AG04449 (cell line): ENCODE results near the gene SLC12A3.
"Not testable (repeated sequence)": the region's sequence is repeated elsewhere in the genome, so short reads cannot be mapped to it uniquely, and the experiment has no call there.

Experiments used
- CTCF ChIA-PET: fragments of 350-600 bp; formaldehyde crosslinking; extraction: SDS; loops from one replicate; lab custom pipeline; 2021; ENCODE audit warnings: antibody characterized with exemption; lab: Yijun Ruan, JAX
- POLR2A ChIA-PET: fragments of 400-600, 350-600 bp; formaldehyde crosslinking; extraction: SDS; loops from one replicate; lab custom pipeline; 2020; ENCODE audit warnings: antibody characterized with exemption, inconsistent platforms; lab: Yijun Ruan, JAX
- DNase-seq: peaks from one replicate; pipeline ENCODE4 v3.0.0-alpha.2; 2010; ENCODE audit warnings: low read depth, low spot score
- H3K4me3 ChIP-seq: 2 replicates; pipeline ENCODE4 v1.5.1; 2011; ENCODE audit warnings: low read depth, mild to moderate bottlenecking, control low read depth, low read length
- CTCF ChIP-seq: IDR thresholded peaks from one replicate; pipeline ENCODE4 v1.5.1; 2011; ENCODE audit warnings: mild to moderate bottlenecking, moderate library complexity, low read length, control low read depth, inconsistent platforms; ENCODE audit not compliant: insufficient read depth; ENCODE audit errors: missing control alignments

SLC12A3 gene

GRCh38 chr16:56866955-56867830, 2.2 kb downstream of the SLC12A3 start:
- no peak for DNase-seq
- no peak overlapping the region for H3K4me3 ChIP-seq
- ChIA-PET CTCF (interaction anchor here (0.6 to 25.7 kb wide), 47 partner anchors 8 to 302 kb away, joined by 3 to 570 read pairs (median 5); partner anchors contain the start of genes CETP and NLRC5), POLR2A (interaction anchor here (0.9 kb wide), 1 partner anchor 64 kb away, joined by 3 read pairs; no protein-coding TSS in a partner anchor)
- peak; percentile 49 for TF ChIP-seq CTCF

DNA sequence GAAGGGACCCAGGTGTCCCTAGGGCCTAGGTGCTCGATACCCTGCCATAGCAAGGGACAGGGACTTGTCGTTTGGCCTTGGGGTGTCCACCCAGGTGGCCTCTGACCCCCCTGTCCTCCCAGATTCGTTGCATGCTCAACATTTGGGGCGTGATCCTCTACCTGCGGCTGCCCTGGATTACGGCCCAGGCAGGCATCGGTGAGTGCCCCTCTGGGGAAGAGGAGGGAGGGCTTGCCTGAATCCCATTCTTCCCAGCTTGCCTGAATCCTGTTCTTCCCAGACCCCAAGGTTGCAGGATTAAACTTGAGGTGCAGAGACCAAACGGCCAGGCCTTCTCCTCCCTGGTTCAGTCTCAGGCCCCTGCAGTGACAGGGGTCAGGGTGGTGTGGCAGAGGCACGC, 3.2 kb downstream of the SLC12A3 start:
- no peak overlapping the region for H3K4me3 ChIP-seq
- CTCF ChIA-PET, result interaction anchor here (0.7 to 25.7 kb wide), 35 partner anchors 9 to 301 kb away, joined by 3 to 570 read pairs (median 6); partner anchors contain the start of genes CETP and NLRC5
- no peak for DNase-seq
- no peak for TF ChIP-seq CTCF
- POLR2A ChIA-PET, result no interaction called here

DNA sequence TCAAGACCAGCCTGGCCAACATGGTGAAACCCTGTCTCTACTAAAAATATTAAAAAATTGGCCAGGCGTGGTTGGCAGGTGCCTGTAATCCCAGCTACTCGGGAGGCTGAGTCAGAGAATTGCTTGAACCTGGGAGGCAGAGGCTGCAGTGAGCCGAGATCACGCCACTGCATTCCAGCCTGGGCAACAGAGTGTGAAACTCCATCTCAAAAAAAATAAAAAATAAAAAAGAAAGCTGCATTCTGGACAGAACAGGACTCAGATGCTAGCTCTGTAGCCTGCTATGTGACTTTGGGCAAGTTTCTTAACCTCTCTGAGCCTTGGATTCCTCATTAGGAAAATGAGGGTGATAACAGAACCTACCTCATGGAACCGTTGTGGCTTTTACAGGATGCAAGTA, 3.8 kb downstream of the SLC12A3 start:
- DNase-seq, H3K4me3 ChIP-seq, POLR2A ChIA-PET: not testable (repeated sequence)
- CTCF ChIA-PET, result interaction anchor here (0.9 to 25.7 kb wide), 16 partner anchors 12 to 298 kb away, joined by 3 to 570 read pairs (median 6); no protein-coding TSS in a partner anchor

GRCh38 chr16:56869513-56870275, 4.7 kb downstream of the SLC12A3 start:
- ChIA-PET POLR2A (no interaction called here), CTCF (interaction anchor here (0.9 to 25.7 kb wide), 15 partner anchors 11 to 297 kb away, joined by 3 to 570 read pairs (median 5); no protein-coding TSS in a partner anchor)
- no peak overlapping the region for H3K4me3 ChIP-seq
- peak; percentile 11 for TF ChIP-seq CTCF
- DNase-seq, result no peak

GRCh38 chr16:56870276-56870888, 5.4 kb downstream of the SLC12A3 start:
- no peak for DNase-seq
- no peak overlapping the region for H3K4me3 ChIP-seq
- POLR2A ChIA-PET, result no interaction called here
- no peak for TF ChIP-seq CTCF
- CTCF ChIA-PET, result interaction anchor here (0.9 to 25.7 kb wide), 5 partner anchors 17 to 235 kb away, joined by 3 to 570 read pairs (median 99); no protein-coding TSS in a partner anchor

- CTCF ChIA-PET, result interaction anchor here (1.2 to 25.7 kb wide), 3 partner anchors 18 to 75 kb away, joined by 4 to 570 read pairs (median 199); no protein-coding TSS in a partner anchor
- POLR2A ChIA-PET, result no interaction called here
- DNase-seq, result no peak
- TF ChIP-seq CTCF, result no peak
- no peak overlapping the region for H3K4me3 ChIP-seq
Measured at GRCh38 chr16:56871172-56871593, 6.2 kb downstream of the SLC12A3 start.
